HG03097 (cell line): ENCODE measurements around the gene NAA80.
"Not testable (repeated sequence)": the region's sequence is repeated elsewhere in the genome, so short reads cannot be mapped to it uniquely, and the experiment has no call there.

ENCODE experiments used
- ATAC-seq: cut with Tn5 transposase; IDR thresholded peaks from one replicate; pipeline ENCODE4 v1.9.1; 2021; ENCODE audit not compliant: unreplicated experiment, low FRiP score

NAA80 gene

GRCh38 chr3:50293079-50293801 is 6.0 kb downstream of the NAA80 start:
- ATAC-seq = no peak

GRCh38 chr3:50292159-50293078 is 6.8 kb downstream of the NAA80 start, which contains the start of gene IFRD2:
TSS of gene IFRD2 (minus strand) at chr3:50292429. CDS start at chr3:50292274, 155 bp downstream.
- peak; percentile 81 for ATAC-seq

GRCh38 chr3:50290161-50290641 is 9.0 kb downstream of the NAA80 start:
- ATAC-seq = no peak

- ATAC-seq = no peak
Measured at GRCh38 chr3:50289130-50289529, 10.1 kb downstream of the NAA80 start.

GRCh38 chr3:50288387-50289007 is 10.7 kb downstream of the NAA80 start:
- ATAC-seq = no peak

GRCh38 chr3:50287262-50287661 is 11.9 kb downstream of the NAA80 start:
- ATAC-seq = no peak

- ATAC-seq = no peak
Measured at GRCh38 chr3:50286322-50287227, 12.6 kb downstream of the NAA80 start.

GRCh38 chr3:50284121-50284520 is 15.1 kb downstream of the NAA80 start:
- not testable (repeated sequence) for ATAC-seq

- ATAC-seq = no peak
Measured at GRCh38 chr3:50279255-50280016, 19.8 kb downstream of the NAA80 start.

GRCh38 chr3:50278880-50279224 is 20.4 kb downstream of the NAA80 start, which contains the start of gene LSMEM2:
TSS of gene LSMEM2 (plus strand) at chr3:50279087. CDS start at chr3:50279114, 27 bp downstream.
- ATAC-seq = no peak

GRCh38 chr3:50278123-50278879 is 20.9 kb downstream of the NAA80 start:
- ATAC-seq = no peak

GRCh38 chr3:50276762-50277101 is 22.5 kb downstream of the NAA80 start:
- no peak for ATAC-seq

- ATAC-seq = no peak
Measured at GRCh38 chr3:50275996-50276761, 23.0 kb downstream of the NAA80 start.

- ATAC-seq = no peak
Measured at GRCh38 chr3:50275141-50275995, 23.8 kb downstream of the NAA80 start.

GRCh38 chr3:50274371-50275104 is 24.7 kb downstream of the NAA80 start:
- no peak for ATAC-seq

GRCh38 chr3:50273689-50274065 is 25.5 kb downstream of the NAA80 start:
- no peak for ATAC-seq
